GM15510 (cell line): ENCODE measurements around the gene PCDHGA8.

ENCODE experiments used
- POLR2A ChIP-seq: IDR thresholded peaks from 3 replicates; pipeline ENCODE4 v1.6.1; 2011; ENCODE audit warnings: borderline replicate concordance; ENCODE audit not compliant: insufficient read length; ENCODE audit errors: extremely low read depth

Gene PCDHGA8

DNA sequence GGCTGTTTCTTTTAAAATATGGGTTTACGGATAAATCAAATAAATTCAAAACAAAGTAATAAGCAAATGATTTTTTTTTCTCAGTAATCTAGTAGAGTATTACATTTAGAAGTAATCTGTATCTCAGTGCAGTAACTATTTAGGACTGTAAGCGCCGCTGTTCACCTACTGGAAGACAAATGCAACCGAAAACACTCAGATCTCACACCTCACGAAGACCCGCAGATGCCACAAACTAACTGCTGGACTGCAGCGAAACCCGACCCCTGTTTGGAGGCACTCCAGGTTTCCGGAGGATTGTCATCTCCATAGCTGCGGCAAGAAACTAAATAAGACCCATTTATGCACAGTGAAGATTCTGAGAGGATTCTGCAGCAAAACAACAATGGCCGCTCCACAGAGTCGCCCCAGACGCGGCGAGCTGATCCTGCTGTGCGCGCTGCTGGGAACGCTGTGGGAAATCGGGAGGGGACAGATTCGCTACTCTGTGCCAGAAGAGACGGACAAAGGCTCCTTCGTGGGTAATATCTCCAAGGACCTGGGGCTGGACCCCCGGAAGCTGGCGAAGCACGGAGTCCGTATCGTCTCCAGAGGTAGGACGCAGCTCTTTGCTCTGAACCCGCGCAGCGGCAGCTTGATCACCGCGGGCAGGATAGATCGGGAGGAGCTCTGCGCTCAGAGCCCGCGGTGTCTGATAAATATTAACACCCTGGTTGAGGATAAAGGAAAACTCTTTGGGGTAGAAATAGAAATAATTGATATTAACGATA is at the start of gene PCDHGA8:
PCDHGA8 (plus strand) TSS at position 205 of the 770 bp plus-strand sequence; CDS start at position 386, 181 bp downstream.
- TF ChIP-seq POLR2A, result no peak

GRCh38 chr5:141342773-141343172 is 49.7 kb upstream of the PCDHGA8 start:
- TF ChIP-seq POLR2A, result no peak

GRCh38 chr5:141343242-141343952 is 49.0 kb upstream of the PCDHGA8 start, which contains the start of gene PCDHGA3:
Gene PCDHGA3 (plus strand): TSS chr5:141343829. CDS start chr5:141344034, 205 bp downstream.
- no peak for TF ChIP-seq POLR2A

- no peak for TF ChIP-seq POLR2A
Observed at GRCh38 chr5:141343953-141344463, 48.4 kb upstream of the PCDHGA8 start.

- no peak for TF ChIP-seq POLR2A
Observed at GRCh38 chr5:141345327-141345726, 47.1 kb upstream of the PCDHGA8 start.

- TF ChIP-seq POLR2A, result no peak
Observed at GRCh38 chr5:141349917-141350619, 42.4 kb upstream of the PCDHGA8 start, which contains the start of gene PCDHGB1. Gene PCDHGB1 (plus strand): TSS chr5:141350099. CDS start chr5:141350261, 162 bp downstream.

- TF ChIP-seq POLR2A, result no peak
Observed at GRCh38 chr5:141351591-141351990, 40.8 kb upstream of the PCDHGA8 start.

DNA sequence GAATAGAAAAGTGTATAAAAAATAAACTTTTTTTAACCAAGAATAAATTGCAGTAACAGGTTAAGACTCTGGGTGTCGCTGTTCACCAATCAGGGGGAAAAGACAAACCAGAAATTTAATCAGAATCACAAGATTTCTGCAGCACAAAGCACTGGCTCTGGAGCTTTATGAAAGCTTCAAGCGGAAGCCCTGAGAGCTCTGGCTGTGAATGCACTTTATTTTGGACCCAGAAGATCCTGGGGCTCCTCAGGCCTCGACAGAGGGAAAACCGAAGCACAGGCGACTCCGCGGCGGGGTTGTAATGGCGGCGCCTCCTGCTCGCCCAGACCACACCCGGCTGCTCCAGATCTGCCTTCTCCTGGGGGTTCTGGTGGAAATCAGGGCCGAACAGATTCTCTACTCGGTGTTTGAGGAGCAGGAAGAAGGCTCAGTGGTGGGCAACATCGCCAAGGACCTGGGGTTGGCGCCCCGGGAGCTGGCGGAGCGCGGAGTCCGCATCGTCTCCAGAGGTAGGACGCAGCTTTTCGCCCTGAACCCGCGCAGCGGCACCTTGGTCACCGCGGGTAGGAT is 37.4 kb upstream of the PCDHGA8 start, which contains the start of gene PCDHGA4:
PCDHGA4 (plus strand) TSS at position 122 of the 570 bp plus-strand sequence; CDS start at position 209, 87 bp downstream.
- no peak for TF ChIP-seq POLR2A

- TF ChIP-seq POLR2A, result no peak
Observed at GRCh38 chr5:141355641-141356040, 36.8 kb upstream of the PCDHGA8 start.

GRCh38 chr5:141356133-141356532 is 36.3 kb upstream of the PCDHGA8 start:
- TF ChIP-seq POLR2A, result no peak

DNA sequence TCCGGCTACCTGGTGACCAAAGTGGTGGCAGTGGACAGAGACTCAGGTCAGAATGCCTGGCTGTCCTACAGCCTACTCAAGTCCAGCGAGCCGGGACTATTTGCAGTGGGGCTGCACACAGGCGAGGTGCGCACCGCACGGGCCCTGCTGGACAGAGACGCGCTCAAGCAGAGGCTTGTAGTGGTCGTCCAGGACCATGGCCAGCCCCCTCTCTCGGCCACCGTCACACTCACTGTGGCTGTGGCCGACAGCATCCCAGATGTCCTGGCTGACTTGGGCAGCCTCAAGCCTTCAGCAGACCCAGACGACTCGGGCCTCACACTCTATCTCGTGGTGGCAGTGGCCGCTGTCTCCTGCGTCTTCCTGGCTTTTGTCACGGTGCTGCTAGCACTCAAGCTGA is 35.5 kb upstream of the PCDHGA8 start:
- TF ChIP-seq POLR2A, result no peak

- no peak for TF ChIP-seq POLR2A
Observed at GRCh38 chr5:141359790-141360426, 32.5 kb upstream of the PCDHGA8 start, which contains the start of gene PCDHGB2. Gene PCDHGB2 (plus strand): TSS chr5:141359994. CDS start chr5:141360136, 142 bp downstream.

DNA sequence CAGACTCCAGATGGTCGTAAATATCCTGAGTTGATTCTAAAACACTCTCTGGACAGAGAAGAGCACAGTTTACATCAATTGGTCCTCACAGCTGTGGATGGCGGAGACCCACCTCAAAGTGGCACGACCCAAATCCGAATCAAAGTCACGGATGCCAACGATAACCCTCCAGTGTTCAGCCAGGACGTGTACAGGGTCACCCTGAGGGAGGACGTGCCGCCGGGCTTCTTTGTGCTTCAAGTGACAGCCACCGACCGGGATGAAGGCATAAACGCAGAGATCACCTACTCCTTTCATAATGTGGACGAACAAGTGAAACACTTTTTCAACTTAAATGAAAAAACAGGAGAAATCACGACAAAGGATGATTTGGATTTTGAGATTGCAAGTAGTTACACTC is 31.7 kb upstream of the PCDHGA8 start:
- TF ChIP-seq POLR2A, result no peak

DNA sequence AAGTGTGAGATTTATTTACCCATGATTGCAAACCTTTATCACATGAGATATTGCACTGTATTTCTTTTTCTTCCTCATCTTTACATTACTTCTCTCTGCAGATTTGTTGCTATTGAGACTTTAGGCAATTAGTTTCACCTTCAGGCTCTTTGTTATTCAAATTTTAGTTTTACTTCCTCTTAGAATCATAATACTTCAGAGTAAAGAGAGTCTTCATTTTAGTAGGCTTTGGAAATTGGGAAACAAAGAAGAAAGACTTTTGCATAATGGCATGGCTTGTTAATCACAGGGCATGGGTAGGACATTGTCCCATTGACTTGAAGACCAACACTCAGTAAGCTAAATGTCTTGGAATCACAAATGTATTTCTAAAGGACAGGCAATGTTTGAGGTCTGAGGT is 29.7 kb upstream of the PCDHGA8 start:
- no peak for TF ChIP-seq POLR2A
